T-helper 22 cell (primary cell): ENCODE results near the gene POPDC3.

ENCODE experiments used
- DNase-seq: peaks from one replicate; pipeline ENCODE4 v3.0.0-alpha.2; 2020; ENCODE audit warnings: low read depth

Gene POPDC3

GRCh38 chr6:105151644-105152043 is 28.2 kb downstream of the POPDC3 start:
- DNase-seq, result no peak

- no peak for DNase-seq
These were observed 41.7 kb downstream of the POPDC3 start for GRCh38 chr6:105138141-105138540.

GRCh38 chr6:105137388-105137787 is 42.4 kb downstream of the POPDC3 start:
- no peak for DNase-seq

GRCh38 chr6:105136431-105137350 is 43.1 kb downstream of the POPDC3 start:
- no peak for DNase-seq

- no peak for DNase-seq
These were observed 43.8 kb downstream of the POPDC3 start for GRCh38 chr6:105135907-105136430.

- DNase-seq, result no peak
These were observed 44.8 kb downstream of the POPDC3 start for GRCh38 chr6:105135056-105135455.

GRCh38 chr6:105122717-105123116 is 57.1 kb downstream of the POPDC3 start:
- DNase-seq, result no peak

- DNase-seq, result no peak
These were observed 57.8 kb downstream of the POPDC3 start for GRCh38 chr6:105121981-105122380.

GRCh38 chr6:105120570-105120969 is 59.2 kb downstream of the POPDC3 start:
- DNase-seq, result no peak

GRCh38 chr6:105116150-105116549 is 63.7 kb downstream of the POPDC3 start:
- no peak for DNase-seq

GRCh38 chr6:105113422-105113821 is 66.4 kb downstream of the POPDC3 start:
- no peak for DNase-seq

GRCh38 chr6:105112577-105112976 is 67.2 kb downstream of the POPDC3 start:
- no peak for DNase-seq

GRCh38 chr6:105111871-105112270 is 67.9 kb downstream of the POPDC3 start:
- DNase-seq, result no peak

- no peak for DNase-seq
These were observed 68.7 kb downstream of the POPDC3 start for GRCh38 chr6:105111105-105111504.

- no peak for DNase-seq
These were observed 69.6 kb downstream of the POPDC3 start for GRCh38 chr6:105109955-105110895.

- DNase-seq, result no peak
These were observed 71.1 kb downstream of the POPDC3 start for GRCh38 chr6:105108631-105109262.
